Endodermal cell (in vitro differentiated cells): Measurements from ENCODE around the gene TYRO3. TPM values are rescaled to one million over a fixed set of nuclear protein-coding genes. Genes with fewer than 3 reads are reported as not detected.
A peak's percentile ranks its signal among the peaks of the same experiment; 100 is the strongest.

Experiments used
- DNase-seq: peaks from one replicate; pipeline ENCODE4 v3.0.0-alpha.2; 2017
- H3K27ac ChIP-seq: 2 replicates; pipeline ENCODE4 v1.5.1; 2013; ENCODE audit warnings: mild to moderate bottlenecking, low read depth, low read length, moderate library complexity
- H3K27me3 ChIP-seq: 2 replicates; pipeline ENCODE4 v1.6.1; 2013; ENCODE audit warnings: mild to moderate bottlenecking, low read length, moderate library complexity; ENCODE audit not compliant: insufficient read depth, control insufficient read depth, poor library complexity, severe bottlenecking
- H3K36me3 ChIP-seq: 2 replicates; pipeline ENCODE4 v1.7.0; 2013; ENCODE audit warnings: mild to moderate bottlenecking, low read length, moderate library complexity; ENCODE audit not compliant: control insufficient read depth, insufficient read depth
- H3K4me1 ChIP-seq: one replicate; pipeline ENCODE4 v1.7.0; 2013; ENCODE audit warnings: low read length; ENCODE audit not compliant: control insufficient read depth, insufficient read depth
- H3K4me3 ChIP-seq: 2 replicates; pipeline ENCODE4 v1.5.1; 2013; ENCODE audit warnings: mild to moderate bottlenecking, low read length, moderate library complexity
- H3K9ac ChIP-seq: 2 replicates; pipeline ENCODE4 v1.6.1; 2013; ENCODE audit warnings: mild to moderate bottlenecking, low read length, moderate library complexity; ENCODE audit not compliant: poor library complexity, severe bottlenecking; ENCODE audit errors: extremely low read depth
- H3K9me3 ChIP-seq: 2 replicates; pipeline ENCODE4 v1.6.1; 2013; ENCODE audit warnings: mild to moderate bottlenecking, low read length, moderate library complexity; ENCODE audit not compliant: control insufficient read depth
- H3K27ac Mint-ChIP-seq: 2 replicates; pipeline ENCODE4 v1.8.0; 2020; ENCODE audit warnings: mixed read lengths
- H3K27me3 Mint-ChIP-seq: 2 replicates; pipeline ENCODE4 v1.8.0; 2021; ENCODE audit warnings: mild to moderate bottlenecking, mixed read lengths; ENCODE audit not compliant: insufficient read depth
- H3K36me3 Mint-ChIP-seq: 2 replicates; pipeline ENCODE4 v1.8.0; 2020; ENCODE audit warnings: low read depth, mixed read lengths
- H3K4me1 Mint-ChIP-seq: 2 replicates; pipeline ENCODE4 v1.8.0; 2020; ENCODE audit warnings: mixed read lengths
- H3K4me3 Mint-ChIP-seq: 2 replicates; pipeline ENCODE4 v1.8.0; 2020; ENCODE audit warnings: mild to moderate bottlenecking, moderate library complexity, mixed read lengths
- H3K9me3 Mint-ChIP-seq: 2 replicates; pipeline ENCODE4 v1.8.0; 2020; ENCODE audit warnings: mild to moderate bottlenecking, mixed read lengths
- WGBS, 2 experiments: methylation state at CpG; one replicate each; pipeline versions ENCODE4 v1.1.5 to v1.1.7; 2013; ENCODE audit warnings: missing lambda C conversion rate in 2 of 2, mixed read lengths in 1 of 2; ENCODE audit not compliant: insufficient coverage in 1 of 2, insufficient read length in 1 of 2; 5-methylcytosine and 5-hydroxymethylcytosine counted together
- long read RNA-seq, 4 experiments: library from polyadenylated mRNA in 2 of 4; library from RNA in 1 of 4; library from capped mRNA in 1 of 4; stranded (forward) in 3 of 4; unstranded in 1 of 4; transcript quantifications; one replicate each; pipeline ENCODE4 v2.0.0, GENCODE V29; 2020 to 2021; ENCODE audit warnings: inconsistent platforms in 1 of 4
- polyA plus RNA-seq, 2 experiments: library from polyadenylated mRNA; stranded (reverse); fragments of 50-300 nt; gene quantifications; one replicate each; pipeline ENCODE4 v1.2.3, GENCODE V29; 2013
- total RNA-seq, 2 donors: library from RNA; stranded (reverse); fragmentation: NEBNext Ultra II Directional in 1 of 2; extraction: Animal tissue kit (Norgen Biotek cat#: 25700) in 1 of 2; gene quantifications; 2 replicates in 1 of 2; 3 replicates in 1 of 2; pipeline ENCODE4 v1.2.1, GENCODE V29; 2021
- TF ChIP-seq, protein P1 (sequence below): fragments of 200-600 bp; sonication (generic); conservative IDR thresholded peaks from 2 replicates; pipeline ENCODE4 v1.5.0; 2021; ENCODE audit warnings: antibody characterized with exemption, mild to moderate bottlenecking

TYRO3 gene
- total RNA-seq = 100 to 1,000 TPM; 293 to 311 TPM
- 86.7 TPM for polyA plus RNA-seq (2013, experiment 1 of 2)
- polyA plus RNA-seq (2013, experiment 2 of 2) = 76.1 TPM
- long read RNA-seq, experiment 1, full-length matches to known transcripts = 47 of 97 reads
- long read RNA-seq, experiment 1, partial matches to known transcripts = 29 of 97 reads
- long read RNA-seq, experiment 1, other reads (novel, unspliced or antisense) = 21 of 97 reads
- long read RNA-seq, experiment 2, full-length matches to known transcripts = 297 of 385 reads
- long read RNA-seq, experiment 2, partial matches to known transcripts = 48 of 385 reads
- long read RNA-seq, experiment 2, other reads (novel, unspliced or antisense) = 40 of 385 reads
- long read RNA-seq, experiment 3, full-length matches to known transcripts = 635 of 839 reads
- long read RNA-seq, experiment 3, partial matches to known transcripts = 124 of 839 reads
- long read RNA-seq, experiment 3, other reads (novel, unspliced or antisense) = 80 of 839 reads
- long read RNA-seq, experiment 4, transcript TYRO3-209 (1 exons, 2,004 nt) = major isoform, 42 of 49 reads
- long read RNA-seq, experiment 4, partial matches to known transcripts = 4 of 49 reads
- long read RNA-seq, experiment 4, other reads (novel, unspliced or antisense) = 3 of 49 reads

DNA sequence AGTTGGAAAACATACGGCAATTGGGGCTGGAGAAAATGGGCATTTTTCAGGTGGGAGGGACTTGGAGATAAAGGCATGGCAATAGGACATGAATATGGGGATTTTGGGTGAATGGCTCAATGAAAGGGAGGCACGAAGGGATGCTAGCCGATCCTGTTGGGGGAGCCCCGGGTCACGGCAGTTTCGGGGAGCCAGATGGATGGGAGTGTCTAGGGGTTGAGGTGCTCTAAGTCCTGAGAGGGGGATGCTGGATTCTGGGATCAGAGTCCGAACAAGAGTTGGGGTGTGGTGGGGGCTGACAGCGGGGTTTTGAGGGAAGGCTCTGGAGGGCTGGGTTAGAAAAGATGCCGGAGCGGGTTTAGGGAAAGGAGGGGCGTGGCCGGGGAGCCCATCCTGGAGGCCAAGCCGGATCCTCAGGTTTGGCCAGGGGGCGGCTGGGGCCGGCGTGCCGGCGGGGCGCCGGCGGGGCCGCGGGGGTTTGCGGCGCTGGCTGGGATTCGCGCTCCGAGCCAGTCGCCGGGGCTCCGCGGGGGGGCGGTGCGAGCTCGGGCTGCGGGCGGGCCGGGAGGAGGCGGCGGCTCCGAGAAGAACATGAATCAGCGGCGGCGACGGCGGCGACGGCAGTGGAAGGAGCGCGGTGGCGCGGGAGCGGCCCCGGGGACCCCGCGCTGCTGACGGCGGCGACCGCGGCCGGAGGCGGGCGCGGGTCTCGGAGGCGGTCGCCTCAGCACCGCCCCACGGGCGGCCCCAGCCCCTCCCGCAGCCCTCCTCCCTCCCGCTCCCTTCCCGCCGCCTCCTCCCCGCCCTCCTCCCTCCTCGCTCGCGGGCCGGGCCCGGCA lies at the start of gene TYRO3:
TYRO3 (plus strand) TSS at position 813 of the 839 bp plus-strand sequence. CDS start 46 bp downstream, outside the sequence.
- DNase-seq = peak; percentile 85
- 1 to 3% methylated on average over 40 to 81 of the region's 81 CpGs for WGBS, 2 experiments
- Mint-ChIP-seq H3K27me3 (peaks cover 4% of the 10 kb centered on the region), H3K36me3 (peaks cover 20% of the 10 kb centered on the region), H3K4me1 (peaks cover 54% of the 10 kb centered on the region), H3K9me3 (no peaks in the 10 kb centered on the region), H3K4me3 (peak within 1 kb of the TSS; percentile 93), H3K27ac (peak within 1 kb of the TSS; percentile 90)
- Histone ChIP-seq H3K4me1 (peaks cover 28% of the 10 kb centered on the region), H3K9me3 (no peaks in the 10 kb centered on the region), H3K36me3 (peaks cover 24% of the 10 kb centered on the region), H3K4me3 (peak within 1 kb of the TSS; percentile 94), H3K27ac (no peak within 1 kb of the TSS), H3K9ac (peak within 1 kb of the TSS; percentile 72), H3K27me3 (no peaks in the 10 kb centered on the region)
- TF ChIP-seq, protein P1, sequence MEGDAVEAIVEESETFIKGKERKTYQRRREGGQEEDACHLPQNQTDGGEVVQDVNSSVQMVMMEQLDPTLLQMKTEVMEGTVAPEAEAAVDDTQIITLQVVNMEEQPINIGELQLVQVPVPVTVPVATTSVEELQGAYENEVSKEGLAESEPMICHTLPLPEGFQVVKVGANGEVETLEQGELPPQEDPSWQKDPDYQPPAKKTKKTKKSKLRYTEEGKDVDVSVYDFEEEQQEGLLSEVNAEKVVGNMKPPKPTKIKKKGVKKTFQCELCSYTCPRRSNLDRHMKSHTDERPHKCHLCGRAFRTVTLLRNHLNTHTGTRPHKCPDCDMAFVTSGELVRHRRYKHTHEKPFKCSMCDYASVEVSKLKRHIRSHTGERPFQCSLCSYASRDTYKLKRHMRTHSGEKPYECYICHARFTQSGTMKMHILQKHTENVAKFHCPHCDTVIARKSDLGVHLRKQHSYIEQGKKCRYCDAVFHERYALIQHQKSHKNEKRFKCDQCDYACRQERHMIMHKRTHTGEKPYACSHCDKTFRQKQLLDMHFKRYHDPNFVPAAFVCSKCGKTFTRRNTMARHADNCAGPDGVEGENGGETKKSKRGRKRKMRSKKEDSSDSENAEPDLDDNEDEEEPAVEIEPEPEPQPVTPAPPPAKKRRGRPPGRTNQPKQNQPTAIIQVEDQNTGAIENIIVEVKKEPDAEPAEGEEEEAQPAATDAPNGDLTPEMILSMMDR = no peak

DNA sequence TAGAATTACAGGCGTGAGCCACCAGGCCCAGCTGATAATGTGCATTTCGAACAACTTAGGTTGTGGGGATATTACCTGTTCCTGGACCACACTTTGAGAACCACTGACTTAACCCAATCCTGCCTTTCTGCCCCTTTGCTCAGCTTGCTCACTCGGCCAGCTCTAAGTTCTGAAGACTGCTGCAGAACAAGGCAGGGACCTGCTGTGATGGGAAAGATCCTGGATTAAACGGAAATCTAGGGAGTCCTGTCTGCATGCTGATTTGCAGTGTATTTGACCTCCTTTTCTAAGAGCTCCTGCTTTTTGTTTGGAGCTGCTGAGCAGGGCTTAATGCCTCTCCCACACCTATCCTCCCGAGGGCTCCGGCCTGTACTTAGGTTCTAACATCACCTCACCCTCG lies 48.3 kb upstream of the TYRO3 start:
- DNase-seq = no peak
- no peak overlapping the region for H3K4me3 ChIP-seq
- peak overlapping the region; percentile 19 for H3K4me3 Mint-ChIP-seq

More for the DNA sequence above, 48.3 kb upstream of the TYRO3 start:
- peaks cover 7% of the 10 kb centered on the region for H3K4me1 ChIP-seq
- Mint-ChIP-seq H3K27ac (no peak overlapping the region), H3K9me3 (no peaks in the 10 kb centered on the region), H3K36me3 (peaks cover 3% of the 10 kb centered on the region), H3K4me1 (peaks cover 7% of the 10 kb centered on the region), H3K27me3 (peaks cover 84% of the 10 kb centered on the region)
- TF ChIP-seq, protein P1 = no peak
- peaks cover 86% of the 10 kb centered on the region for H3K27me3 ChIP-seq
- H3K36me3 ChIP-seq = no peaks in the 10 kb centered on the region
- no peak overlapping the region for H3K27ac ChIP-seq
- WGBS, 2 experiments = 45 to 64% methylated on average over 6 to 7 of the region's 7 CpGs
- no peak overlapping the region for H3K9ac ChIP-seq
- H3K9me3 ChIP-seq = no peaks in the 10 kb centered on the region
